Fibroblast of skin of abdomen (primary cell): ENCODE data around the gene ARID5B.

Source experiments
- DNase-seq: peaks from one replicate; pipeline ENCODE4 v3.0.0-alpha.2; 2013

The ARID5B gene

DNA sequence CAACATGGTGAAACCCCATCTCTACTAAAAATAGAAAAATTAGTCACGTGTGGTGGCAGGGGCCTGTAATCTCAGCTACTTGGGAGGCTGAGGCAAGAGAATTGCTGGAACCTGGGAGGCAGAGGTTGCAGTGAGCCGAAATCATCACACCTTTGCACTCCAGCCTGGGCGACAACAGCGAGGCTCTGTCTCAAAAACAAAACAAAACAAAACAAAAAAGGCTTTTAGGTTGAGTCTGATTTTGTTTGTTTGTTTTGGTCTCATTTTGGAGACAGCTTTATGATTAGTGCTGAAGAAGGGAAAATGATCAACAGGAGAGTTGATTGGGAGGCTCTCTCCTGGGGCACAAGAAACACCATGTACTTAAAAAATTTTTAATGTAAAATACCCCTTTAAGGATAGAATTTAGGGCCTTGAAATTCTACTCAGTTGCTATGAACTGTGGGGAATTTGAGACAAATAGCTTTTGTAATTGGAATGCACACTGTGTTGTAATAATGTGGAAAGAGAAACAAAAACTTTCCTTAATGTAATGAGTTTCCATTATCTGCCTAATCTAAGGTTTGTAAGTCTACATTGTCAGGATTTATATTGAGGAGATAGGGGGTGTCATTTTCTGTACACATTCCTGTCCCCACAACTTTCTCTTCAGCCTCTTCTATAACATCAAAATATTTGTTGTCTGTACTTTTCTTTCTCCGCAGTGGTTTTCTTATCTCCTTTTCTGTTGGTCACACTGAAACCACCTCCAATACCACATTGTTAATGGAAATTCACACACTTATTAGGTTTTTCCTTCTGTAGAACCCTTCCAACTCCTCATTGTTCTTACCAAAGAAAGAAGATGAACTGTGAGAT is 41.3 kb downstream of the ARID5B start:
- DNase-seq, result peak; percentile 61

DNA sequence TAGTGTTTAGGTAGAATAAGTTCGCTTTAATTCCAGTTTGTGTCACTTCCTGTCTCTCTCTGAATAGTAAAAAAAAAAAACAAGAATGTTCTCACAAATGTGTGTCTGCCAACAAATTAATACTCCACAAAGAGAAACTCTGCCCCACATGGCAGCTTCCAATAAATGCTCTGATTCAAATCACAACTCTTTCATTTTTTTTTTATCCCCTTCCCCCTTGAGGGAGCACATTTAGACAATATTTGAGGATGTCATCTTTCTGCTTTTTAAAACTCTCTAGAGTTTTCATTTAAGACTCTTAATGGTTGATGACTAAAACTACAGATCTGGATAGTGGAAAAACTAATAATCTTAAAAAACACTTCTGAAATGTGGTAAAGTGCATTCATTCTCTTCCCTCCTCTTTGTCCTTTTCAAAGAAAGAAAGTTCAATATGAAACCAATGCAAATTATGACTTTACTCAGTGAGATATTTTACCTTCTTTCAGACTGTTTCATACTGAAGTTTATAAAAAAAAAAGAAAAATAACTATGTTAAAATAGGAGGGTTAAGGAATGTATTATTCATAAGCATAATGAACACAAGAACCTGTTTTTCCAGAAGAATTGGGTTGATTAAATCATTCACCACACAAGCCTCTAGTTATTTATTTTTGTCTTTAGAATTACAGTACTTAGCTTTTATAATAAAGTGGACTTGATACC is 42.3 kb downstream of the ARID5B start:
- DNase-seq, result peak; percentile 67

DNA sequence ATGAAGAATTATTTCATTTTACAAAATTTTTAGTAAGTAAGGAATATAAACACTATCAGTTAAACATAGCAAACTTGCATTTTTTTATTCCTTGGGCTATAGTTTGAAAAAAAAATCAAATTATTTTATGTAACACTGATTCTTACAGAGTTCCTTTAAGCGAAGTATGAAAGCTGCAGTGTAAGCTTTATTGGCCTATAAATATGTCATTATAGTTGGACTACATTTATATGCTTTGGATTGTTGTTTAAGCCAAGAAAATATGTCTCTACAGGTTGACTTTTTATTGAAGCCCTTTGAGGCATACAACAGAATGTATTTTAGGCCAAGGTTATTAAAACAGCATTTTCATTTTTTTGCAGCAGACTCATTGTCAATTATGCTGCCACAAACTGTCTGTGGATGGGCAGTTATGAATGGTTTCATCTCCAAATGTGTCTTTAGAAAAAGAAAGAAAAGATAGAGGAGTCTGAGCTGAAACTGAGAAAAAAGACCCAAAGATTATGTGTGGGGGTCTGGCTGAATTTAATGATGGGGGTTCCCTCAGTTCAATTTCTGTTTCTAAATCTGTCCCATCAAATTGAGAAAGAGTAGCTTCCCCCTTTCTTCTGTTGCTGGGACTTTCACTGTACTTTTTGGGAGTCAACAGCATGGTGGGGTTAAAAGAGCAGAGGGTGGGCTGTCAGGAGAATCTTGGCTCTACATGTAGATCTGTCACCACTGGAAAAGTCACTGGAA is 43.1 kb downstream of the ARID5B start:
- no peak for DNase-seq

DNA sequence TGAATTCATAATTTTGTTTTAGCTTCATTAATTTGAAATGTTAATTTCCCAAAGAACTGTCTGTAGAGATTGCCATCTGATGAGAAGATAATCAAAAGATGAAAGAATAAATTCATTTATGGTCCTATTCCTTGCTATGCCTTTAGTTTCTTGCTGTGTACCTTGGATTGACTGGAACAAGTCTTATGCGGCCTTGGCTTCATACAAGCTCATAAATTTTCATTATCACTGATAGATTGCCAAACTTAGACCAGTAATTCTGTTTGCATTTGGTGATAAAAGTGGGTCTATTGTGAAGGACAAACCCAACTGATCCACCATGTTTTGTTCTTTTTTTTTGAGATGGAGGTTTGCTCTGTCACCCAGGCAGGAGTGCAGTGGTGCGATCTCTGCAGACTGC is 48.2 kb downstream of the ARID5B start:
- no peak for DNase-seq

DNA sequence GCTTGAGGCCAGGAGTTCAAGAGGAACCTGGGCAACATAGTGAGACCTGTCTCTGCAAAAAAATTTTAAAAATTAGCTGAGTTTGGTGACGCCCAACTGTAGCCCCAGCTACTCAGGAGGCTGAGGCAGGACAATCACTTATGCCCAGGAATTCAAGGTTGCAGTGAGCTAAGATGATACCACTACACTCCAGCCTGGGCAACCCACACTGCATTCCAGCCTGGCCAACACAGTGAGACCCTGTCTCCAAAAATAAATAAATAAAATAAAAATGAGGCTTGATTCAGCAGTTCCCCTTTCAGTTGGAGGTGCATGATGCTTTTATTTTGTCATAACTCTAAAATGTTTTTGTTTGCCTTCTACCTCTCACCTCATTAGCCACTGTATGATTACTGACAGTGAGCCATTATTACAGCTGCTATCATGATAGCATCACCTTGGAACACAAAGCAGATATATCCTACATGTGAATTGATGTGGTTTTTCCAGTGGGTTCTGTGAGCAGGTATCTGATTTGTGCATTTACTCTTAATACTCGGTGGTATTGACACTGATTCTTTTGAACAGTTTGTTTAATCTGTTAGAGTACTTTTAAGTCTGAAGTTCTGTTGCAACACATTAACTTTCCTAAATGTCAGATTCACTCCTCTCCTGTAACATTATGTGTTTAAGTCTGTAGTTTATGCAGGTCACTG is 49.1 kb downstream of the ARID5B start:
- no peak for DNase-seq

DNA sequence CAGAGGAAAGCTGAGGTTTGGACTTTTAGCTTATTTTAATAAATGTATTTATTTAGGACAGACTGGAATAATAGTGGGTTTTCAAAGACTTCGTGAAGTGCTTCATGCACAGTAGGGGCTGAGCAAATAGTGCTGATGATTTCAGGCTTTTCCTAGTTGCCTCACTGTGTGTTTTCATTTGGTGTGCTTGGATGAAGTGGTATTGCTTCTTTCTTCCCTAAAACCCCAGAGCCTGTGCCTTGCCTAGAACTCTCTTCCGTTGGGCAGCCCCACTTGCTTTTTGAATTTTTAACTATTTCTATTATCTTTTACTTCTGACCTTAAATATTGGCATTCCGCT is 49.6 kb downstream of the ARID5B start:
- no peak for DNase-seq

DNA sequence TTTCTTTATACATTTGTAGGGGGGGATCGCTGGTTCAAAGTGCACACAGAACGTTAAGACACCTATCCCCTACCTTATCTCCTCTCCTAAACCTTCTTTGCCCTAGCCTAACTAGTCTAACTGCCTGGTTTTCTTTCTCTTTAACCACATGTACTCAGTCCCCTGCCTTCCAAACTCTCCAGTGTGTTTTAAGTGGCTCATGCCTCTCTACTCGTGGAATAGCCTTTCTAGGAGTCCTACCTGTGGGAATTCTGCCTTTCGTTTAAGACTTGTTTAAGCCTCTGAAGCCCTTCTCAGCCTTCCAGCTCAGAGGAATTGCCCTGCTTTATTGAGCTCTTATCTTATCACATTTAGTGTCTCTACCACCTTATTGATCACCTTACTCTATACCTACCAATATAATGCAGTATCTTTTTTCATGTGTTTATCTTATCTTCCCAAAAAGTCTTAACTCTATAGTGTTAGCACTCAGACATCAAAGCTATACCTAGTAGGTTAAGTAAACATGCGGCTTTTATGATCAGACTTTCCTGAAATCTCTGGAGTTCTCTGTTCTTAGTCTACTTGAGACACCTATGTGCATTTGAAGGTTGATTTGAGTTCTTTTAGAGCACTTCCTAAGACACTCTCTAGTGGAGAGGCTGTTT is 50.7 kb downstream of the ARID5B start:
- DNase-seq, result no peak

DNA sequence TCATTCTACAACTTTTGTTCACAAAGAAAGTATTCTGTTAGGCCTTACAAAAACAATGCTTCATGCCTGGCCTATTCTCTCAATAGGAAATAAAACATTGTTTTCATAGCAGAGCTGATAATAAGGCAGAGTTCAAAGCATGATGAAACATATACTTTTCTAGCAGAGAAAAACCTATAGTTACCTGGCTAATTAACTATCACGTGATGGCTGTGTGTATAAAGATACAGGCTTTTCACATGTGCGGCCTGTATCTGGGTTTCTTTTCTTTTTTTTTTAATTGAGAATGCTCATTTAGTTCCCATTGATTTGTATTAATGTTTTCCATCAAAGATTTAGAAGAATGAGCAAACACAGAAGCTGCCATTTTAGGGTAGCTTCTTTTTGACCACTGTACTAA is 51.7 kb downstream of the ARID5B start:
- DNase-seq, result no peak

DNA sequence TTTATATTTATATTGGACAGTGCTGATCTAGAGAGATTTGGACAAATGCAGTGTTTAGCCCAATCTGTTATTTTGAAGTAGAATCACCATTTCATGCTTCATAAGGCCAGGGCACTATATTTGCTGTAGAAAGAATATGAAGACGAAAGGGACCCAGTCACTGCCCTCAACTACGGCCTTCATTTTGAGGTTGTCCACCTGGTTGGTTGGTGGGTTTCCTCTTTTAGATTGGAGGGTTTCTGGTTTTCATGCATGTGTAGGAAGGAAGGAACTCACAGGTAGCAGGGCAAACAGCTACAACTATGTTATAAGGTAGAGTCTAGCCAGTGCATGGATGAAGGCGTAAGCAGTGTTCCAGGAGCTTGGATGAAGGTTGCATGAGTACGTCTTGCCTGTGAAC is 56.3 kb downstream of the ARID5B start:
- DNase-seq, result no peak

DNA sequence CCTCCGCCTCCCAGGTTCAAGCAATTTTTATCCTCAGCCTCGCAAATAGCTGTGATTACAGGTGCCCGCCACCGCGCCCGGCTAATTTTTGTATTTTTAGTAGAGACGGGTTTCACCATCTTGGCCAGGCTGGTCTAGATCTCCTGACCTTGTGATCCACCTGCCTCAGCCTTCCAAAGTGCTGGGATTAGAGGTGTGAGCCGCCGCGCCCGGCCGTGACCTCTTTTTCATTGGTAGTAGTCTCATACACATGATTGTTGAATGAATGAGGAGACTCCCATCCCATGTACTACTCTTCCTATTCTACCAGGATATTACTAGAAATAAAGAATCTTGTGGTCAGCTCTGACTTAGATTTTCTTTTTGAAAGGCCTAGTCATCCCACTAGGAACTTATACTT is 56.8 kb downstream of the ARID5B start:
- DNase-seq, result no peak

DNA sequence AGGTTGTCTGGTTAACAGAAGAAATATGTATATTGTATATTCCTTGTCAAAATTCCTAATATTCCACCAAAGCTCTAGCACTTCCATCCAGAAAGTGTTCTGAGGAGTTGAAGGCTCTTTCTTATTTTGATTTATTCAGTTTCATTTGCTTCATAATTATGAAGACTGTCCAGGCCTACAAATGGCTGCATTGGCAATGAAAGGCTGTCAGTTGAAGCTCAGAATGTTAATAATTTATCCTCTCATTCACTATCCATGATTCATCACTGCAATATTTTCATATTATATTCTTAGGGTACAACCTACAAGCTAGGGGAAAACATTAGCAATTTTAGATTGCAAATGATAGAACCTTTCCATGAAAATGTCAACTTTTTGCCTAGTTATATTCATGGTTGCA is 57.3 kb downstream of the ARID5B start:
- peak; percentile 26 for DNase-seq

DNA sequence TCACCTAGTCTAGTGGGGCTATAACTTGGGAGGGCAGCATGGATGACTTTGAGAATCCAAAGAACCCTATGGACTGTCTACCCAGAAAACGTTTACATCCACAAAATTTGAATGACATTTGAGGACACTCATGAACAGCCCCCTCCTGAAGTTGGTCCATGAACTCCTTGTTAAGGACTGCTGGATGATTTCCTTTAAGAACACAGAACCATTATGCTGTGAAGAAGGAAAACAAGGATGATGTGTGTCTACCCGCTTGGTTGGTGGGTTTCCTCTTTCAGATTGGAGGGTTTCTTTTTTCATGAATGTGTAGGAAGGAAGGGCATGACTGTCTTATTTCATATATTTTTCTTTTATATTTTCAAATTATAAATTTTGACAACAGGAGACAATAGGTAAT is 58.3 kb downstream of the ARID5B start:
- no peak for DNase-seq

DNA sequence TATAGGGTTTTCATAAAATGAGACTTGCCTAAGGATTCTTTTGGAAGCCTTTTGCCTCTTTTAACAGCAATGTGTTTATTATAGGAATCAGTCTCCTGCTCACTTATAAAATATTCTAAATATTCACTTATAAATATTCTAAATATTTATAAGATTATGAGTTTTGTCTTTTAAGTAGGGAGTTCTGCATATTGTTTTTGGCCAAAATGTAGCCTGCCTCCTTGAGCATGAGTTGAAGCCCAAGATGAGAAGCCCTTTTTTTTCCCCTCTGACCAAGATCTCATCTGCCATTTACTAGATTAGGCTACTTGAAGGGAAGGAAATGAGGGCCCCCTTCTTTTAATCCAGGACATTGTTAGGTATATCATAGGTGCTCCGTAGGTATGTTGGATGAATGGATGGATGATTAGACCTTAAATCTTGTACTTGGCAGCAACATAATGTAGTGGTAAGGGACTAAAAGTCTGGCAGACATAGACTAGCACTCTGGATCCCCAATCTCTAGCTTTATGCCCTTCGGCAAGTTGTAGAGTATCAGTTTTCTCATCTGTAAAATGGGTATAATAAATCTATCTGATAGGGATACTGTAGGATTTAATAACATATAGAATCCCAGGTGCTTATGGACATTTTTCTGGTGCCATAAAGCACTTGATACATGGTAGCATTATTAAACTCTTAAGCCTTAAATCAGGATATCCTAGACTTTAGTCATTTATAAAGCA is 59.1 kb downstream of the ARID5B start:
- DNase-seq, result peak; percentile 33

DNA sequence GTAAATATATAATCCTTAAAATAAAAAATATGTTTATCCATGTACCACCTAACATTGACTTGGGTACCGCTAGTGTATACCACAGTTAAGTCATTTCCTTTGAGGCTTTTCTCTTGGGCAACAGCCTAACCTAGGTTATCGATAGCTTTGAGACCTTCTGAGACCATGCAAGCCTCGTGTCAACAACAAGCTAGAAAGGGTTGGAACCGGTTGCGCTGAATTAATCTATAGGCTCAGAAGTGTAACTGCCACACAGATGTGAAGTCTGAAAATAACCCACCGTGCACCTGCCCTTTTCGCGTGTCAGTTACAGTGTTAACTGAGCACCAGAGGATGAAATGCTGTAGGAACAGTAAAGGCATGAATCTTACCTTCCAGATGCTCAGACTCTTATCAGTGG is 59.8 kb downstream of the ARID5B start:
- no peak for DNase-seq

DNA sequence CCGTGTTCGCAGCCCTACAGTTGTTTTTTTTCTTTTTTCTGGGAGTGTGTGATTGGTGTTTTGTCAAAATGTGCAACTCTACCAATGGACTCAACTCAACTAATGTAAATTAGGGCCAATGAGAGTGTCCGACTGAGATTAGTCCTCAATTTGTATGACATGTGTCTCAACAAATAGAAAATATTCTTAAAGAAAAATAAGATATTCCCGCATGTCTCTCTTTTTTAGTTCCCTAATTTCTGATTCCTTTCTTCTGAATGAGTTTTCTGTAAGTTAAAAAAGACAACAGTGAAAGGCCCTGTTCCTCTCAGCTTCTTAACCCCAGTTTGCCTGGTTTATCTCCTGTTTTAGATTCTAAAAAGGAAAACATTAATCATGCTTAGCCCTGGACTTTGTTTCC is 61.5 kb downstream of the ARID5B start:
- no peak for DNase-seq

DNA sequence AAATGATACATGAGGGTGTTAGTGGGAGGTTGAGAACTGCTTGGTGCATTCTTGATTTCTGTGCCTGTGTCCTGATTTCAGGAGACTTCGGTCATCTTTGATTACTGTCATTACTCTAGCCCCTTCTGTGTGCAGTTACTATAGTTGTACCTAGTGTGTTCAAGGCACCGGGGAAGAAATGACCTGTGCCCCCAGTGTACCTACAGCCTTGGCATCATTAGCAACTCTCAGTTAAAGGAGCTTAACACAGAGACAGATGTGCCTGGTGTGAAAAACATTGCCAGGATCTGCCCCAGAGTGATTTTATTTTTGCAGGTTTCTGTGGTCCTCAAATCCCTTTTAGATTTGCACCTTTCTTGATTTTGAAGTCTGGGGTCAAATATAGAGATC is 62.2 kb downstream of the ARID5B start:
- DNase-seq, result no peak

DNA sequence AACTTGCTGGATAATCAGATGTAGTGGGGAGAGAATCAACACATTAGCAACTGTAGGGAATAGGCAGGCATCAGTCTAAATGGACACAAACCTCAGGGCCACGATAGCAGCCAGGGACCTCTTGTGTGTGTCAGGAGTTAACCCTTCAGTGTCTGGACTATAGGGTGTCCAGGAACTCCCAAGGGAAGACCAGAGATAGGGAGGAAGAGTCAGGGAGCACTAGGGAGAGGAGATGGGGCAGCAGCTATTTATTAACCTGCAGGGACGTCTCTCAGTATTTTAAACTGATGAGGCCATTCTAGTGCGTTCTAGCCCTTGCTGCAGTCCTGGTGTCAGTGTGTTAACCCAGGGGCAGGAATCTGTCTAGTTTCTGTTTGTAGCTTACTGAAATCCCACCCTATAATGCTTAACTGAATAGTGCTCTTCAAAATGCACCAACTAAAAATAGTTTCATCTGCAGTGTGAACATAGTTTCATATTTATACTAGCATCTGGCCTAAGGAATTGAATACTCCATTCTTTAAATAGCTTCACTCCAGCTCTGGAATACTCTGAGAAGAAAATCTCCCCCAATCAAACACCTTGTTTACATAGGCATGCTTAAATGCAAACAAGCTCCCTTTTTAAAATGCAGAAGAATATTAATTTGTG is 62.7 kb downstream of the ARID5B start:
- DNase-seq, result no peak

DNA sequence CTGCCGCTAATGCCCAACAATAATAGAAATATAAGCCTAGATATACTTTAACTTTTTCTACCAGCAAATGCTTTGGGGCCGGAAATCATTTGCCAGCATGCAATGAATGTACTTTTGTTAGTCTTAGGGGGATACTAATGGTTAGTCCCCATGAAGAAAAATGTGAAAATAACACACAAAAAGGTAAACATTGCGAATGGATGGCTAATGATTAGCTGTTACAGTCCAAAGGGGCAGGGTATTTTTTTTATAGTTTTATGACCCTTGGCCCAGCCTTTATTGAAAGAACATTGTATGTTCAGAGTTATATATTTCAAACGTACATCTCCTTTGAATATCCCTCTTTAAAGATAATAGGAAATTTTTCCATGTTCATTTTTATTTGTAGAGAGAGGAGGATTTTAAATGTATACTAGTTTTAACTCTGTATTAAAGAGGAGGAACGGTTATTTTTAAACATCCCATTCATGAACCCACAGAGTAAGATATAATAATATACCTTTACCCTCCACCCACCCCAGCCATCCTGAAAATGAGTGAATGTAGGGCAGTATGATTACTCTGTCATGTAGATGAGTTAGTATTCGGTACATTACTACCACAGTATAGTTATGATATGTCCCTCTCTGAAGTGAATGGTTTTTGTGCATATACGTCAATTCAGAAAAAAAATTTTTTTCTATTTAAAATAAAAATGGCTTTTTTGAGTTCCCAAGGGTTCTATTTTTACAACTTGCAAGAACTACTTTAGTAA is 63.6 kb downstream of the ARID5B start:
- no peak for DNase-seq

DNA sequence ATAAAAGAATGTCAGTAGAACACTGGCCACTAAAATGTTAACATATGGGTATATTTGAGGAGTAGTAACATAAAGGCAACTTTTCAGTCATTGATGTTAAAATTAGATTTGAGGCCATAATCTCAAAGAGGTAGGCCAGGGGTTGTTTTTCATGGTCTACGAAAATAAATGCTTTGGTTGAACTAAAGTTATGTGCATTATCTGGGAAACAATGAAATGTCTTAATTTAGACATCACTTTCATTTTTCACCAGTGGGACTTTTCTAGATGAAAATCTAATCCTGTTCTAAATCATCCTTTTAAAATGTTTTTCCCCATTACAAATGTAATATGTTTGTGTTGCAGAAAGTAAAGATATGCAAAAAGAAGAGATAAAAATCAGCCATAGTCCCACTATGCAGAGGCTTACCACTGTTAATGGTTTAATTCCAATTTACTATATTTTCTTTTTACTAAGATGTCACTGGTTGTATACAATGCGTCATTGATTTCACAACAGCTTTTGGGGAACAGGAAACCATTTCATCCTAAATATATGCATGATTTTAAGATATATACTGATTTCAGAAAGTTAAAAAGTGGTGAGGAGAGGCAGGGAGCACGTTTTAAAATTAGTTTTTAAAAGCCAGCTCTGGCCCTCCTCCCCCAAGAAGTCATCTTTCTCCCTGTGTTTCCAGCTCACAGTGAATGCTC is 64.3 kb downstream of the ARID5B start:
- no peak for DNase-seq

DNA sequence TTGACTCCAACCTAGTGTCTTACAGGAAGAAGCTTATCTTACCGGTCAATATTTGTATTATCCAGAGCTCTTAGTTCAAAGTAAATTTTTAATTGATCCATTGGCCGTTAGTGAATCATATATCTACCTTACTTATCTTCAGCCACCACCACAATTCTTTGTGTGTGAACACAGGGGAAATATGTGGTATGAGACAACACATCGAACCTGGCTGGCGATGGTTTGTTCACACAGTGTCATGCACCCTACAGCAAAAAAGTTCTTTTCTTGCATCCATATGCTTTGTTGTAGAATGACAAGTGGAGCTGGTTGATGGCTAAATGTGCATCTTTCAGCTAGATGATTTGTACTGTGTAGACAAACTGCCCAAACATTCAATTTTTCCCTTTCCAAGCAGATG is 65.8 kb downstream of the ARID5B start:
- DNase-seq, result no peak
